Activated CD4-positive, alpha-beta T cell treated with anti-CD3 and anti-CD28 coated beads, Interleukin-2, amount 50 U/mL, for 48 hours (primary cell): ENCODE measurements around the gene ACKR1.

Experiments used
- DNase-seq, 2 experiments: peaks; one replicate each; pipeline ENCODE4 v3.0.0-alpha.2; 2020

Gene ACKR1

GRCh38 chr1:159187647-159188374 lies 16.9 kb upstream of the ACKR1 start:
- no peak for DNase-seq

- DNase-seq: no peak
These were observed 16.3 kb upstream of the ACKR1 start for GRCh38 chr1:159188375-159188788.

- no peak for DNase-seq
These were observed 14.2 kb upstream of the ACKR1 start for GRCh38 chr1:159190441-159190840.

- DNase-seq: no peak
These were observed 8.1 kb upstream of the ACKR1 start for GRCh38 chr1:159196543-159196942.

GRCh38 chr1:159197561-159198557 lies 6.8 kb upstream of the ACKR1 start:
- peak; percentile 70 to 78 for DNase-seq

- DNase-seq: no peak
These were observed 4.8 kb upstream of the ACKR1 start for GRCh38 chr1:159199901-159200300.

GRCh38 chr1:159200769-159201168 lies 3.9 kb upstream of the ACKR1 start:
- DNase-seq: no peak

- DNase-seq: no peak
These were observed 3.0 kb upstream of the ACKR1 start for GRCh38 chr1:159201642-159202041.

- no peak for DNase-seq
These were observed 1.1 kb upstream of the ACKR1 start for GRCh38 chr1:159203610-159204009.

- DNase-seq: no peak
These were observed 550 bp downstream of the ACKR1 start for GRCh38 chr1:159205225-159205624.

GRCh38 chr1:159206110-159206509 lies 1.4 kb downstream of the ACKR1 start:
- no peak for DNase-seq

GRCh38 chr1:159207080-159207479 lies 2.4 kb downstream of the ACKR1 start:
- DNase-seq: no peak

- no peak for DNase-seq
These were observed 3.1 kb downstream of the ACKR1 start for GRCh38 chr1:159207774-159208173.

- DNase-seq: no peak
These were observed 3.6 kb downstream of the ACKR1 start for GRCh38 chr1:159208175-159208825.

- DNase-seq: no peak
These were observed 4.4 kb downstream of the ACKR1 start for GRCh38 chr1:159209061-159209460.

GRCh38 chr1:159211331-159212136 lies 6.9 kb downstream of the ACKR1 start:
- peak; percentile 63 to 70 for DNase-seq

GRCh38 chr1:159212596-159212995 lies 7.9 kb downstream of the ACKR1 start:
- no peak for DNase-seq

- DNase-seq: peak; percentile 31 to 50
These were observed 9.6 kb downstream of the ACKR1 start for GRCh38 chr1:159214149-159214760.

- no peak for DNase-seq
These were observed 14.3 kb downstream of the ACKR1 start for GRCh38 chr1:159218649-159219636.

- DNase-seq: no peak
These were observed 17.6 kb downstream of the ACKR1 start for GRCh38 chr1:159222075-159222865.
